NCI-H1694 (cell line): ENCODE results near the gene DCAF11.

Source experiments
- DNase-seq: peaks from one replicate; lab custom pipeline; 2025; lab: John Stamatoyannopoulos, UW

DCAF11 gene

GRCh38 chr14:24121210-24121609 lies 6.6 kb downstream of the DCAF11 start:
- DNase-seq, result no peak

- no peak for DNase-seq
Measured at GRCh38 chr14:24122416-24122815, 7.8 kb downstream of the DCAF11 start.

GRCh38 chr14:24122898-24123297 lies 8.3 kb downstream of the DCAF11 start:
- no peak for DNase-seq

GRCh38 chr14:24123424-24124417 lies 9.1 kb downstream of the DCAF11 start:
- DNase-seq, result no peak

GRCh38 chr14:24126939-24127338 lies 12.4 kb downstream of the DCAF11 start:
- no peak for DNase-seq

- no peak for DNase-seq
Measured at GRCh38 chr14:24127673-24128072, 13.1 kb downstream of the DCAF11 start.

- no peak for DNase-seq
Measured at GRCh38 chr14:24129410-24129998, 14.9 kb downstream of the DCAF11 start.

GRCh38 chr14:24130380-24130716 lies 15.8 kb downstream of the DCAF11 start, which contains the start of gene FITM1:
FITM1 (plus strand) TSS chr14:24130659; CDS start chr14:24131564, 905 bp downstream.
- no peak for DNase-seq

- no peak for DNase-seq
Measured at GRCh38 chr14:24130717-24131548, 16.4 kb downstream of the DCAF11 start.

- no peak for DNase-seq
Measured at GRCh38 chr14:24131549-24131966, 17.0 kb downstream of the DCAF11 start.

- no peak for DNase-seq
Measured at GRCh38 chr14:24132061-24132685, 17.6 kb downstream of the DCAF11 start.

- no peak for DNase-seq
Measured at GRCh38 chr14:24132976-24133375, 18.4 kb downstream of the DCAF11 start.

- no peak for DNase-seq
Measured at GRCh38 chr14:24133735-24134134, 19.2 kb downstream of the DCAF11 start.

- DNase-seq, result no peak
Measured at GRCh38 chr14:24135584-24135833, 20.9 kb downstream of the DCAF11 start.

- peak; percentile 84 for DNase-seq
Measured at GRCh38 chr14:24135834-24136683, 21.5 kb downstream of the DCAF11 start, which contains the start of gene PSME1. PSME1 (plus strand) TSS chr14:24136194; CDS start chr14:24136263, 69 bp downstream.

- DNase-seq, result no peak
Measured at GRCh38 chr14:24136684-24137528, 22.3 kb downstream of the DCAF11 start.

GRCh38 chr14:24137529-24138395 lies 23.2 kb downstream of the DCAF11 start:
- no peak for DNase-seq

- DNase-seq, result no peak
Measured at GRCh38 chr14:24138396-24139271, 24.1 kb downstream of the DCAF11 start.
